Muscle of arm (tissue), 12 donors: Measurements from ENCODE around the gene APP. TPM values are rescaled to one million over a fixed set of nuclear protein-coding genes. Genes with fewer than 3 reads are reported as not detected.

ENCODE experiments used
- DNase-seq: peaks from one replicate; pipeline ENCODE4 v3.0.0-alpha.2; 2013
- polyA plus RNA-seq, 12 donors: library from polyadenylated mRNA; unstranded; fragments of 120-200 nt; gene quantifications; one replicate each; pipeline ENCODE4 v1.2.1, GENCODE V29; 2013; ENCODE audit not compliant: insufficient read length in 12 of 12

APP gene
- polyA plus RNA-seq, 12 donors = 231 to 471 (median 275) TPM; not detected in 1

DNA sequence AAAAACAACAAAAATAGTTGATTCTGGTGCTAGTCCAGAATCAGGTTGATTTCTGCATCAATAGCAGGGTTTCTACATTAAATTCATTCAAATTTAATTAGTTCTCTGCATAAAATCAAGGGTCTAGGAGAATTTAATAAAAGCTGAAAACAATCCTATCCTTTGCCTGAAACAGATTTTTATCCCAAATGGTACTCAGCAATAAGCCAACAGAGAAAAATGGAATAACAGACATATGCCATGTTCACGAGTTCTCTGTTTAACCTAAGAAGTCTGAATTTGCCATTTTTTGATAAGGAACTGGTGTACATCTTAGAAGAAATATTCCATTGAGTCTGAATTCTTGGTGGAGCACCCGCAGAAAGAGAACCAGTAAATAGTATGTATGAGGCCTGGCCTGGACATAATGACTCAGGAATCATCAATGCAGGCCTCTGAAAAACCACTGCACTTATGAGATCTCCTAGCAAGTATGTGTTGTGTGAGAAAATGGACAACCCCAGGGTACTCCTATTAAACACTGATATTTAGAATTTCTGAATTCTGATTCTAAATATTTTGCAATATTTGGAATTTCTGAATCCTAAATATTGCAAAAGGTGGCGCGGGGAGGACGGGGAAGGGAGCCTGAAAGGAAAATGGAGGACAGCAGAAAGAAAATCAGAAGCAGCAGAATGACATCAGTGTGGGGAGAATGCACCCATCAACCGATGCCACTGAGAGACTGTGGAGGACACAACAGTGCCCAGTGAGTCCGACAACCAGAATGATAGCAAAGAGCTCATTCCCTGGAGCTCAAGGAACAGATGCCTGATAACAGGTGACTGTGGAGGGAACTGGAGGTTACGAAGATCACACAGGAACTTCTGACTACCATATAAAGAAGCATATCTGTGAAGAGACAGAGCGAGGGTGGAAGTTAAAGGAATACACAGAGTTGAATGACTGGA lies 97.6 kb downstream of the APP start:
- DNase-seq = no peak

DNA sequence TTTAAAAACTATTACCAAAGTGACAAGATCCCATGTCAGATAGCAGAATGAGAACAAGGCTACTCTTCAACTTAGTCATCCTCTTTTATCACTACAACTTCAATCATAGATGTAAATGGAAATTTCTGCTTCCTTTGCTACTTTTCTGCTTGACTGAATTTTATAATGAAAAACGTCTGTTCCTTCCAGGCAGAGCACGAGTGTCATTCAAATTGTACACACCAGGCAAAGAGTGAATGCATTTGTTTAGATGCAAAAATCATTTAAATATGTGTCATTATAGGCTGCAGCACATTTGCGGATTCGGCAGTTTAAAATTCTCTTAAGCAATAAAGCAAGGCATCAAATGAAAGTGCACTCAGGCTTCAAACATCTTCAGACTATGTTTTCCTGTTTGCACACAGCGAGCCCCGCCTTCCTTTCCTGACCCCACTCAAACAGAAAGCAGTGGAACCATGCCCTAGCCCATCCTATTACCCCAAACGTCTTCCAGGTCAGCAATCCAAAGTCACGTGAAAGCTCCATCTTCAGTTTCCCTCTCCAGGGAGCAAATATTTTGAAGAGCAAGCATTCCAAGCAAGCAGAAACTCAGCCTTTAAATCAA lies 99.6 kb downstream of the APP start:
- peak; percentile 52 for DNase-seq

GRCh38 chr21:26070121-26070520 lies 100.4 kb downstream of the APP start:
- DNase-seq = no peak

DNA sequence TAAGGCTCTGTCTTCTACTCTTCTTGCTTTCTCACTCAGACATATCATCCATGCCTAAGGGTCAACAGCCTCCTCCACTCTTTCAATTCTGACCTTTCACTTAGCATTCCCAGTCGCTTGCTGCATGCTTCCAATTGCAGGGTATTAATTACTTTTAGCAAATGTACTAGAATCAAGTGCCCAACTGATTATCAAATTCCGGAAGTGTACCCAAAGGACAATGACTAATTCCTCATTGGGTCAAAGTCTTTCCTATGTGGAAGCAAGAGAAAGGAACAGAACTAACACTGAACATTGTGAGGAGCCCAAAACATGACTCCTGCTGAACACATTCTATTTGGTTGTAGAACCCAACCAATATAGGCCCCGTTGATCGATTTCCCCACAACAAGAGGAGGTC lies 101.8 kb downstream of the APP start:
- DNase-seq = no peak

DNA sequence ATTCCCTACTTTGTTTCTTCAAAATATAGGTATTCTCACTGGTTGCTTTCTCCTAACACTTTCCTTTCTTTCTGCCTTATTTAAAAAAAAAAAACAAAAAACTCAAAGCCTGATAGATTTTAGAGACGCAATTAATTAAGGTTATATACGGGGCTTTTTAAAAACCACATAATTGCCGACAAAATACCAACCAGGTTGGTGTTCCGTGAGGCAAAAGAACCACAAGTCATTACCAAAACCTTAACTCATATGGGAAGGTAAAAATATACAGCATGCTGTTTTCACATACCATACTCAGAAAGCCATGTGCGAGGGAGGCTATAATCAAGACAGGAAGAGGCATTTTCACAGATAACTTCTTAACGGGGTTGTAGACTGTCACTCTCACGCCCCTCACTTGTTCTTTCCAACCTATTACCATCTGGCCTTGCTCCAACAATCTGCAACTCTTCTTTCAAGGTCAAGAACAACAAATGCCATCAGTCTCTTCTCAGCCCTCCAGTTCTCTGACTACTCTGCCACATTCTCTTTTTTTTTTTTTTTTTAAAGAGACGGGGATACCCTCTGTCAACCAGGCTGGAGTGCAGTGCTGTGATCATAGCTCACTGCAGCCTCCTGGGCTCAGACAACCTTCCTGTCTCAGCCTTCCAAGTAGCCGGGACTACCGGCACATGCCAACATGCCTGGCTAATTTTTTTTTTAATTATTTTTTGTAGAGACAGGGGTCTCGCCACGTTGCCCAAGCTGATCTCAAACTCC lies 102.6 kb downstream of the APP start:
- no peak for DNase-seq

DNA sequence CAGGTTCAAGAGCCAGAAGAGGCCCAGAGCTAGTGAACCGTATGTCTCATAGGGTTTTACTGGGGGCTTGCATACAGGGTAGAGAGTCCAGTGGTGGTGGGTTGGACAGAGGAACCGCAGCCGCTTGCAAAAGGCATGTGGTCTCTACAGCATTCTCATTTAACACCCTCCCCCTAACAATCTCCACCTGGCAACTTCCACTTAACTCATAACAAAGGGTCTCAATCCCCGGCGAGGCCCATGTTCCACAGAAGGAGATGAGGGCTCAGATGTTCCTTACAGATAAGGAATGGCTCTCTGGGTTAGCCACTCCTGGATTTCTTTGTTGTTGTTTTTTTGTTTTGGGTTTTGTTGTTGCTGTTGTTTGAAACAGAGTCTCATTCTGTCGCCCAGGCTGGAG lies 106.1 kb downstream of the APP start:
- DNase-seq = no peak

- DNase-seq = no peak
Observed at GRCh38 chr21:26061437-26061836, 109.1 kb downstream of the APP start.

DNA sequence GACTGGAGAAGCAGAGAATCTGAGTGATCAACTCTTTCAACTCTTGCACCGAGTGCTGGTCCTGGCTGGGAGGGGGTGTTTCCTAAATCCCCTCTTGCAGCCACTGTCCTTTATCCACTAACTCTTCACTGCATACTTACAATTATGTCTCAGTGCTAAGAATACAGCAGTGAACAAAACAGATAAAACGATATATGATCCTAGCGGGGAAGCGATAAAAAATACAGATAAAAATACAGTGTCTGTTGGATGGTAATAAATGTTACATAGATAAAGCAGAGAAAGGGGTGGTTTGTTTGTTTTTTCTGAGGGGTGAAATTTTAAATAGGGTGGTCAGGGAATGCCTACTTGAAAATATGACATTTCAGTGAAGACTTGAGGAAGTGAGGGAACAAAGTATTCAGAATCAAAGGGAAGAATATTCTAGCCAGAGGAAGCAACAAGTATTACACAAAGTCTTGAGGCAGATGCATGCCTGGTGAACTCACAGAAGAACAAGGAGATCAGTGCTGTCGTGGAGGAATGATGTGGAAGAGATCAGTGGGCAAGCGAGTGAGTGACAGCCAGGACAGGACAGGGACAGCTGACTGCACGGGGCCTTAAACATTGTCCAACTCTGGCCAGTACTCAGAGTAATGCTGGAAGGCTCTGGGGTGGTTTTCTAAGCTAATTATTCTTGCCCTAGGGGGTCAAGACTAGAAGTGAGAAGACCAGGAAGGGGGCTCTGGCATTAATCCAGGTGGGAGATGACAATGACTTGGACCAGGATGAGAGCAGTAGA lies 110.0 kb downstream of the APP start:
- DNase-seq = no peak

- peak; percentile 61 for DNase-seq
Observed at GRCh38 chr21:26057477-26058170, 112.9 kb downstream of the APP start.

DNA sequence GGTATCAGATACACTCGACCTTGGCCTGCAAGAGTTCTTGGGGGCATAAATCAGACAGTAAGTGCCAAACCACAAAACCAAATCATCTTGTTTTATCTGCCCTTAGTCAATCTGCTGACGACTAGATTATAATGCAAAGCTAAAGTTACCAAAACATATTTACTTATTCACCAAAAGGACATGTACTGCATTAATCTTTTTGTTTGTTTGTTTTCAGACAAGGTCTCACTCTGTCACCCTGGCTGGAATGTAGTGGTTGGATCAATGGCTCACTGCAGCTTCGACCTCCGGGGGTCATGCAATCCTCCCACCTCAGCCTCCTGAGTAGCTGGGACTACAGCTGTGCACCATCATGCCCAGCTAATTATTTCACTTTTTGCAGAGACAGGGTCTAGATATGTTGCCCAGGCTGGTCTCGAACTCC lies 114.7 kb downstream of the APP start:
- no peak for DNase-seq

DNA sequence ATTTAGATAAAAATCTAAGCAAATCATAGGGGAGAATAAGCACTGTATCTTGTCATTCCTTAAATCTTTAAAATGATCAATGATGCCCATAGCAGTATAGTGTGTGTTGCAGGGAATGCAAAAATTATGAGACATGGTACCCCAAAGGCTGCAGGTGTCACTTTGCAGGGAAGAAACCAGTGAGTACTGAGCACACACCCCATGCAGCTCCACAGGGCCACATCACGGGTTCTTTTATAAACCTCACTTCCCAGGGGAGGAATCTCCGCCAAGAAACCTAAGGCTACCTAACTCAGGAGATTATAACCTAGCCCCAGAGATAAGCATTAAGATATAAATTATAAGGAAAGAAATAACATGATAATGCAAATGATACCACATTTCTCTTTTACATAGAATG lies 115.6 kb downstream of the APP start:
- DNase-seq = no peak

DNA sequence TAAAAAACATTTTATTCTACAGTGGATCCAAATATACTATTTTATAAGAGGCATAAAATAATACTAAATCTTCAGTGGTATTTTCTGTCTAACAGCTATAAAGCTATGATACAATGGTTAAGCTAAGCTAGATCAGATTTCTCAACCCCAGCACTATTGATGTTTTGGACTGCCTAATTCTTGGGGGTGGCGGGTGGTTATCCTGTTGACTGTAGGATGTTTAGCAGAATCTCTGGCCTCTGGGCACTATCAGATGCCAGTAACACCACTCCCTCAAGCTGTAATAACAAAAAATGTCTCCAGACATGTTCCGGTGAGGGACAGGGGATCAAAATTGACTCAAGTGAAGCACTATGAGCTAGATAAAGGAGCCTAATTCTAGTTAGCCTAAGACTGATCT lies 118.5 kb downstream of the APP start:
- no peak for DNase-seq

DNA sequence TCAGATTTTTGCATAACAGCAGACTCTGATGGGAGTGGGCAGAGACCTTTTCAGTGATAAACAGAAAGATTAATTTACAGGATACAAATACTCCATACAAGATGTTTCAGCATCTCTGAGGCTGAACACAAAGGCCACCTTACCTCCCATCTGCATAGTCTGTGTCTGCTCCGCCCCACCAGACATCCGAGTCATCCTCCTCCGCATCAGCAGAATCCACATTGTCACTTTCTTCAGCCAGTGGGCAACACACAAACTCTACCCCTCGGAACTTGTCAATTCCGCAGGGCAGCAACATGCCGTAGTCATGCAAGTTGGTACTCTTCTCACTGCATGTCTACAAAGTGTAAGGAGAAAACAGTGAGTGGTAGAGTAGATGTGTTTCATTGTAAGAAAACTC lies 119.7 kb downstream of the APP start:
- no peak for DNase-seq

- DNase-seq = no peak
Observed at GRCh38 chr21:26049803-26050202, 120.8 kb downstream of the APP start.

DNA sequence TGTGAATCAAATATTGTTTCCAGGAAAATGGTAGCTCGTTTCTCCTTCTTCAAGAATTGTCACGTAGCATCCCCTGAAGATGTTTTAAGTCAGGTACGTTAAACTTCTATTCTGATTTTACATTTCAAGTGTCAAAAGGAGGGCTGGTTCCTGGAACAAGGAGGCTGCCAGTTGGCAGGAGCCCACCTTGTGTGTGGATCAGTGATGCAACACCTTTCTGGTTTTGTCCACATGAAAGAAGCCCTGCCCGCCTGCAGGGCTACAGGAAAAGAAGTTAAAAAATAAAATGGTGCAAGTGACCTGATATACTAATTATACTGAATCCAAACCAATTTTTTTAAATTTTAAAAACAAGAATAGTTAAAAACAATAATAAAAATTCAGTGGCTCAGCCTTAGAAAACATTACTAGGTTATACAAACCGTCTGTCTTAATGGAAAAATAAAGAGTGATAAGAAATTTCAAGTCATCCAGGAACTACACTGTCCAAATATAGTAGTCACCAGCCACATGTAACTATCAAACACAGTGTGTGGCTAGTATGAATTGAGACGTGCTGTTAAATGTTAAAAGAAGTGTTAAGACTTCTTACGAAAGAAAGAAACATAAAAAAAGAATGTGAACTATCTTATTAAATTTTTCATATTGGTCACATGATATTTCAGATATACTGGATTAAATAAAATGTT lies 123.1 kb downstream of the APP start:
- DNase-seq = no peak

- DNase-seq = no peak
Observed at GRCh38 chr21:26043891-26044290, 126.7 kb downstream of the APP start.

GRCh38 chr21:26042181-26042876 lies 128.2 kb downstream of the APP start:
- no peak for DNase-seq

DNA sequence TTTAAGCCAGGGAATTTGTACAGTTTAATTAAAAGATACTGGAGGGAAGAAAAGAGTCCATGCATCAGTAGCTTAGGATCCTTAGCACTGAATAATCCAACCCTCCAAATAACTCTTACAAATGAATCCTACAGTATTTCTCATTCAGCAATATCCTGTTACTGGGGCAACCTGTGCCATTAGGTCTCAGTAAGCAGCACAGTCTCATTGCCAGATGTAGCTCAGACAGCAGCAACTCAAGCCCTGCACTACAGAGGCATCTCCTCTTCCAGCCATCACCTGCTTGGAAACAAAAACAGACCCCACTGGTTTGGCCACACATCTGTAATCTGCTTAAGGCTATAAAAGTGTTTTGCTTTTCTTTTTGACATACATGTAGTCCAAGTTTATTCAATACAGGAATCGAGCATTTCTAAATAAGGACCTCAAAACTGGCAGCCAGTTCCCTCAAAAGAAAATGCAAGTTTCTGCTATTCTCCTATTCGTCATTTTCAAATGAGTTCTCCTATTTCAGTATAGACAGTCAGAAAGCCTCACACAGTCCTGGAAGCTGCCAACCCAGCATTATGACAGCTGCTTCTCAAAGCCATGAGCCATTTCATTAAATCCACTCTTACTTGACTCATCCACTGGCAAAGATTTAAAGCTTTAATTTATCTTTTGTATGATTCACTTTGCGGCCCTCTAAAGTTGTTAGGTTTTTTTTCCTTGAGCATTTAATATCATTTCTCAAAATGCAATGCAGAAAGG lies 129.0 kb downstream of the APP start:
- peak; percentile 16 for DNase-seq

- no peak for DNase-seq
Observed at GRCh38 chr21:26036916-26037315, 133.7 kb downstream of the APP start.
